ENCODE results near the gene FAHD1.
A peak's percentile ranks its signal among the peaks of the same experiment; 100 is the strongest.

The FAHD1 gene

DNA sequence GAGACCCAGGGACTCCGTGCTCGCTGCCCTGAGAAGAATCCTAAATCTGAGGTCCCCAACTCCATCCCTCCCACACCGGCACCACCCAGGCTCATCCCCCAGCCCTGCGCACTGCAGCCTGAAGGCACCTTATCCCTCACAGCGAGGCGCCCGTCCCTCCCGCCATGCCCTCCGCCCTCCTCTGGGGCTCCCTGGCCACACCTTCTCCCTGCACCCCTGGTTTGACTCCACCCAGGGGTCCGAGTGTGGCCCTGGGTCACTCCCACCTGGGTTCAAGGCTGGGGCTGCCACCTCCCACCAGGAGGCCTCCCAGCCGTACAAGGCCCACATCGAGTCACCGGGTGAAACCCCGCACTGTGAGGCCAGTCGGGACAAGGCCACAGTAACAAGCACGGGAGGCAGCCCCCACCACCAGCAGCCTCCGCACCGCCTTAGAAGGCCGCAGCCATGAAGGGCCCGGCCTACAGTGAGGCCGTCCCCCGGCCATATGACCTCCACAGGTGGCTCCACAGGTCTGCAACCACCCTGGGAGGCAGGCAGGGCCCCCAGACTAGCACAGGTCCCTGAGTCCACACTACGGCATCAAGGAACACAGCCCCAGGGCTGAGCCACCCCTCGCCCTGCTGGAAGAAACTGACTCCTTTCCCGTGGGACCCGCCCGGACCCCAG, 8.7 kb upstream of the FAHD1 start:
- no peak for DNase-seq

DNA sequence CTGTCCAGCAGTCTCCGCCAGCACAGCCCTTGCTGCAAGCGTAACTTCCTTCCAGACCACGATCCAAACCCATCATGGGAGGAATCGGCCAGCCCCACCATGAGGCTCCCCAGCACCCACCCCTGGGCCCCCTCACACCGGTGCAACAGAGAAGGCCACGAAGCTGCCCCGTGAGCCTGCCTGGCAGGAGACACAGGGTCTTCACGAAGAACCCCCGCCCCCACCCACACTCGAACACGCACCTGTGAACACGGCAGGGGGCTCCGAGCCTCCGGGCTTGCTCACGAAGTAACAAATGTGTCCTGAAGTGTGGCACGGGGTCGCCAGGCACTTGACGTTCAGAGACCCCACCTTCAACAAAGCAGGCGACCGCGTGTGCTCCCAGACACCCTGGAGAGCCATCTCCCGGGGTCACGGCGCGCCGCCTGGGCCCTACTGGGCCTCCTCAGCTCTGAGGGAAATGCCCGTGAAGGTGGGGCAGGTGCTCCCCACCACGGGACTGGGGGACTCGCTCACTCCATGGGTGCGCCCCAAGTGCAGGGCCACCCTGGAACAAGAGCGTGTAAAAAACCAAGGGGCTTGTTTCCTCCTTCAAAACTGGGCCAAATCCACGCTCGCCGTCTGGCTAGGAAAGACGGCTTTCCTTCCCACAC, 8.0 kb upstream of the FAHD1 start:
- DNase-seq = no peak

DNA sequence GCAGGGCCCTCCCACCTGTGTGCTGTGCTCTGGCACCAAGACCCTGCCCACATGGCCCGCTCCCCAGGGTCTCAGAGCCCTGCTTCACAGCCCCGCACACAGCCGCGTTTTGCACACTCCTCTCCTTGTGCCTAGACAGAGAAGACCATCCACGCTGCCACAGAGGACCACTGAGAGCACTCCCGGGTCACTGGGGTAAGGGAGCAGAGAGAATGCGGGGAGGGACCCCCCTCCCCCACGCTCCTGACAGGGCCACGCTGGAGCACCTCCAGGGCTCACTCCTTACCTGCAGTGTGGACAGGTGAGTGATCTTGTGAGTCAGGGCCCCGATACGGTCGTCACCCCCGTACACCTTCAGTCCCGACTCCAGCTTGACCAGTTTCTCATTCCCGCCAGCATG, 7.4 kb upstream of the FAHD1 start:
- no peak for DNase-seq

DNA sequence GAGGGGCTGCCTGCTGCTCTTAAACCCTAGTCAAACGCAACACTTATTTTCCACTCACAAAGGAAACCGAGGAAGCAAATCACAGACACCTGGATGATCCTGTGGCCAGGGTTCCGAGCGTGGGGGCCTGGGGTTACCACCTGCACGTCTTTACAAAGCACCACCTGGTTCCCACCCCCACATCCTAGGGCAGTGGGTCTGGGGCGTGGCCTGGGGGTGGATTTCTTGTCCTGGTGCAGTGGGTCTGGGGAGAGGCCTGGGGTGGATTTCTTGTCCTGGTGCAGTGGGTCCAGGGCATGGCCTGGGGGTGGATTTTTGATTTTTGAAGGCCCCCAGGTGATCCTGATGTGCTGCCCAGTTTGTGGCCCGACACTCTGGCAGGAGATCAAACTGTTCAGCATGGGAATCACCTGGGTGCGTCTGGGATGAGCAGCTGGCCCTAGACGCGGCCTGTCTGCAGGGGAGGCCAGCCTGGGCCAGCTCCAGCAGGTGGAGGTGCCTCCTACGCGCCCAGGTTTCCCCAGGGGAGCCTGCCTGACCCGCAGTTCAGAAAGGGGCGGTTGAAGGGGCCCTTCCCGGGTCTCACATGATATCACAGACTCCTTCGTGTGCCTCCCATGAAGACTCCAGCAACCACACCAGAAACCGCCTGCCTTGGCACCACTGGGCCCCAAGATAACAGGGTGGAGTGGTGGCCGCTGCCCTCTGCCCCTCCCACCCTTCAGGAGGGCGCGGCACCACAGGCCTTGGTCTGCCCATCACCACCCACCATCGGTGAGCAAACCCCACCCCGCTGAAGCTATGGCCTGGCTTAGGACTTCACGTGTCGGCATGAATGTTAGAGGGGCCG, 6.7 kb upstream of the FAHD1 start:
- DNase-seq = no peak

DNA sequence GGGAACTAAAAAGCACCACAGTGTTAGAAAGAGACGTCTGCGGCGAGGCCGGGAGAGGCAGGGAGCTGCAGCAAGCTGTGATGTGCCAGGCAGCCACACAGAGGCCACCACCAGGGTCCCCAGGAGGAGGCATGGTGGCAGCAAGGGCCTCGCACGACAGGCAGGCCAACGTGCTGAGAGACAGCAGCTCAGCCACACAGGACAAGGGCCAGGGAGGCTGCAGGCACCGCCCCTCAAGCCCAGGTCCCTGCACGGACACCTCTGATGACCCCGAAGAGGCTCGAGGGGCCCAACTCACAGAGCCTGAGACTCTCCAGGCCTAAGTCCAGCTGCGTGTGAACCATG, 6.1 kb upstream of the FAHD1 start:
- DNase-seq = no peak

DNA sequence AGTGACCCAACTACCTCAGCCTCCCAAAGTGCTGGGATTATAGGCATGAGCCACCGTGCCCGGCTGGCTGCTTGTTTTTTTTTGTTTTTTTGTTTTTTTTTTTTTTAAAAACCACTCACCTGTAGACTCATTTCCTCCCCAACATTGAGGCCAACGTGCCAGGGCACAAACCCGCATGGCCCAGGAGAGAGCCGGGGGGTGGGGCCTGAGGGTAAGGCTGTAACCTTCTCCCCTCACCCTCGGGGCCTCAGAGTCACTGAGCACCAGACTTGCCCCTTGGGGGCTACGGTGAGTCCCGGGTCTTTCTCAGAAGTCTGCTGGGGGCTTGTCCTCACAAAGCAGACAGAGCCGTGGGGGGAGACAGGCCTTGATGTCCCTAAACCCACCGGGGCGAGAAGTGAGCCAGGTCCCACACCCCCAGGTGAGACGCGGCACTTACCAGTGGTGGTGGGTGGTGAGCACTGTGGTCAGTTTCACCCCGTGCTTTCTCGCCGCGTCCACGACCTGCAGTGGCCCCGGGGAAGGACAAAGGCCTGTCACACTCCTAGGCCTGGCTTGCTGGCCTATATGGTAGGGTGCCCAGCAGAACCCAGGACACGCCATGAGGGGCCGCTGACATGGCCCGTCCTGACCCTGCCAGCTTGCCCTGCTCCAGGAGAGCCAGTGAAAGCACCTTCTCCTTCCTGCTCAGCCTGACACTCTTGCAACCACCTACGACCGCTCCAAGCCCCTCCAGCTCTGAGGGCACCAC, 5.0 kb upstream of the FAHD1 start:
- no peak for DNase-seq

DNA sequence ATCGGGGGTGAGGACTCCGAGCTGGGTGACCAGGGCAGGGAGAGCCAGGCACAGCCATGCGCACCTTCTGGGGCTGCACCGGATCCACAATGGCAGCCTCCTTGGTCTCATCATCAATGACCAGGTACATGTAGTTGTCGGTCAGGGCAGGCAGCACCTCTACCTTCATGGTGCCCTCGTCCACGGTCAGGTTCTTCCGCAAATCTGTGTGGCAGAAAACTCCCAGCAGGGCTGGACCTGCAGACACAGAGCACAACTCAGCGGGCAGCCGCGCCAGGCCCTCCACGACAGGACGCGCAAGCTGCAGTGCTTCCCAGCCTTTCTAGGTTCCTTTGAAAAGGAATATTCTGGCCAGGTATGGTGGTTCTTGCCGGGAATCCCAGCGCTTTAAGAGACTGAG, 4.2 kb upstream of the FAHD1 start:
- no peak for DNase-seq

DNA sequence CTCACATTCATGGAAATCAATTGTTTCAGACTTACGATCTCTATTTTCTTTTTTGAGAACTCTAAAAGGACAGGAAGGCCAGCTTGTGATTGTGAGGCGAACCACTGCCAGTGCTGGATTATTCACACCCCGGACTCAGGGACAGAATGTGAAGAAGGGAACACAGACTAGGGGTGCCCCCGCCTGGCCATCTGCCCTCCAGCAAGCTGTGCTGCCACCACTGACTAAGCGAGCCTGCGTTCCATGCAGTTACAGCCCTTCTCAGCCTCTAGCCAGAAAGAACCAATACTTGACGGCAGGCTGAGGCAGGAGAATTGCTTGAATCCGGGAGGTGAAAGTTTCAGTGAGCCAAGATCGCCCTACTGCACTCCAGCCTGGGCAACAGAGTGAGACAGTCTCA, 3.2 kb upstream of the FAHD1 start:
- DNase-seq = peak; percentile 50 to 52

DNA sequence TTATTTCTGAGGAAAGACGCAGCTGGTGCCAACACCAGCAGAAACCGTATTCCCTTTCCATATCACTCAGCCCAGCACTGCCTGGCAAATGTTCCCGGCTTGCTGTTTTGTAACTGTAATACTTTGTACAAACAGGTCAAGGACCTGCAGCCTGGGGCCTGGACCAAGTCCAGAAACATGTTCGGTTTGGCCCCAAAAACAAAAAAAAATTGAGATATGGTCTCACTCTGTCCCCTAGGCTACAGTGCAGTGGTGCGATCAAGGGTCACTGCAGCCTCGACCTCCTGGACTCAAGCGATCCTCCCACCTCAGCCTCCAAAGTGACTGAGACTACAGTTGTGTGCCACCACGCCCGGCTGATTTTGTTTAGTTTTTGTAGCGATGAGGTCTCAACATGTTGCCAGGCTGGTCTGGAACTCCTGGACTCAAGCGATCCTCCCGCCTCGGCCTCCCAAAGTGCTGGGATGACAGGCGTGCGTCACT, 1.6 kb upstream of the FAHD1 start:
- no peak for DNase-seq

DNA sequence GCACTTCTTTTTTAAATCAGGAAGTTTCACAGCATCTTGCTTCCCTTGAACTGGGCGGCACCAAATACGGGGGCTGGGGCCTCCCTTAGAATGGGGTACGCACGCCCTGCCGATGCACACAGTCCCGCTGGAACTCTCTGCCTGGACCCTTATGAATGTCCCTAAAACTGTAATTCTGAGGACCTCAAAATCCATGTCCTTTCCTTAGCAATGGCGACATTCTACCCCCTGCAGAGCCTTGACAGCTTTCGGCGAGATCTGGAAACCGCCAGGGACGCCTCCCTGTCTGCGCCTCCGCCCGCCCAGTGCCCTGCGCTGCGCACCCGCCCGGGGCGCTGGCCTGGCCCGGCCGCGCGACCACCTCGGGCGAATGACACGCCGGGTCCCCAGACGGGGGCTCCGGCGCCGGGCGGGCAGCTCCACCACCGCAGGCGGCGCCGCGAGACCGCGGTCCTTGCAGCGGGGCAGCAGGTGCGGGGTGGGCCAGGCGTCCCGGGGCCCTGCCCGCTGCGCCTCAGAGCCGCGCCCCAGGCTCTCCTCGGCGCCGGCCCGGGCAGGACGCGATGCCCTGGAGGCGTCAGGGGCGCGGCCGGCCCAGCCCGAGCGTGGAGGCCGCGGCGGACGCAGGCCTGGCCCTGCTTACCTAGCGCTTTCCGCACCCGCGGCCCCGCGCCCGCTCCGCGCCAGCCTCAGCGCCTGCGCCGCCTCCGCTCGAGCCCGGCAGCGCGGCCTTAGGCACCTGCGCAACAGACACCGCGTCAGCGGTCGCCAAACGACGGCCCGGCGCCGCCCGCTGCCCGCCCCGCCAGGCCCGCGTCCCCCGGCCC, 929 bp upstream of the FAHD1 start:
- DNase-seq = peak; percentile 8 to 36

DNA sequence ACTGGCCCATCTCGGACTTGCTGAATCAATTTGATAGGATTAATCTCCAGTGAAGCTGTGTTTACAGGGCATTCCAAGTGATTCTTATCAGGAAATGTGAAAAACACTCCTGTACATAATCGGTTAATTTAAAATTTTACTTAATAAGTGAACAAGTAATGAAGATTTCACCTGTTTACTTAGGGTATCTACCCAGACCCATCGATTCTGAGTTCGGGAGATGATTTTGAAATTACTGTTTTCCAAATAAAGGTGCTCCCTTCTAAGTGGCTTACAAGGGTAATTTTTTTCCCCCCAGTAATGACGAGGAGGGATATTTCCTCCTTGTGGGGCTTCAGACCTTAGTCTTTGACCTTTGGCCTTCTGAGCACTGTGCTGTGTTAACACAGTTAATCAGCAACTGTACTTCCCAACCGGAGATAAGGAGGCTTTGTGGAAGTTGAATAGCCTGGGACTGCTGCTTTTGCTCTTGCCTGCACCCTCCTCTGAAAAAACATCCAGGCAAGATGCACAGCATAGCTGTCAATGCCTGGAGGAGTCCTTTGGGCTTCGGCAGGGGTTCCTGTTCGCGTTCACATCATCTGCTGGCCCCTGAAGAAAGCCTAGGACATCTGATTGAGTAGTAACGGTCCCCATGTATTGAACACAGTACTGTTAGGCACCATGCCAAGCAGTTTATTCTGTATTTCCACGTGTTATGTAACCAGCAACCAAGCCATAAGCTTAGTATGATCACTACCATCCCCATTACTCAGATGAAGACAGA, 1.8 kb downstream of the FAHD1 start:
- DNase-seq = no peak

DNA sequence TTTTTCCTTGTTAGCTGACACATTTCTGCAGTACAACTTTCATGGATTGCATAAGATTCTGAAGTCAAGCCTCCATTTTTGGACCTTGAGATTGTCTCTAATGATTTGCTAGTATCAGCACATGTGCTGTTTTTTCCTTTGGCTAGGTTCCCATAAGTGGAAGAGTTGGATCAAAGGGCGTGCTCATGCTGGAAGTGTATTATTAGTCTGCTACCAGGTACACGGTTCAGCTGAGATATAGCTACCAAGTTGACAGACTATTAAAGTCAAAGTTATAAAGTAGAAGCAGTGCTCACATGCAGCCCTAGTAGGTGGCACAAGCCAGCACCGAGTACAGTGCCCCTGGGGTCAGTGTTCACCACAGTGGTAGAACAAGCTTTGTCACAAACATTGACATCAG, 3.2 kb downstream of the FAHD1 start:
- DNase-seq = no peak

DNA sequence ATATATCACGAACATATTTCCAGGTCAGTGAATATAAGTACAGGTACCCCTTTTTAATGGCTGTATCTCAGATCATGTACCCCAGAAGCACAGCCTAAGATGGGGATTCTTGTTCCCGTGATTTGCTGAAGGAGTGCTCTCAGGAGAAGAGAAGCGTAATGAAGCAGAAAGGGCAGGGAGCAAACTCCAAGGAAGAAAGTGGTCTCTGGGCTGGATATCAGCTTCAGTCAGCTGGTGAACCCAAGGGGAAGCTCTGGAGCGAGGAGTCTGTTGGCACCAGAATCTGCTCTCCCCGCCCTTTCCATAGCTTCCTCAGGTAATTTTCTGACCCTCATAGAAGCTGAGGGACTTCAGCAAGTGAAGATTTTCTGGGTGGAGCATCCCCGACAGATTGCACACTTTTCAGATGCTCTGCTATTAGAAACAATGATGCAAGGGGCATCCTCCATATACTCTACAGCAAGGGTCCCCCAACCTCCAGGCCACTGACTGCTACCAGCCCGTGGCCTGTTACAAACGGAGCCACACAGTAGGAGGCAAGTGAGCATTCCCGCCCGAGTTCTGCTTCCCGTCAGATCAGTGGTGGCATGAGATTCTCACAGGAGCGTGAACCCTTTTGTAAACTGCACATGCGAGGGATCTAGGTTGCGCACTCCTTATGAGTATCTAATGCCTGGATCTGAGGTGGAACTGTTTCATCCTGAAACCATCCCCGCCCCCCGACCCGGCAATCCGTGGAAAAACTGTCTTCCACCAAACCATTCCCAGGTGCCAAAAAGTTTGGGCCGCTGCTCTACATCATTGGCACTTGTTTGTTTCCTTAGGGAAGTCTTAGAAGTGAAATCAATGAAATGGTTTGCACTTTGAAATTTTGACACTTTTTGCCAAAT, 4.4 kb downstream of the FAHD1 start:
- DNase-seq = no peak

DNA sequence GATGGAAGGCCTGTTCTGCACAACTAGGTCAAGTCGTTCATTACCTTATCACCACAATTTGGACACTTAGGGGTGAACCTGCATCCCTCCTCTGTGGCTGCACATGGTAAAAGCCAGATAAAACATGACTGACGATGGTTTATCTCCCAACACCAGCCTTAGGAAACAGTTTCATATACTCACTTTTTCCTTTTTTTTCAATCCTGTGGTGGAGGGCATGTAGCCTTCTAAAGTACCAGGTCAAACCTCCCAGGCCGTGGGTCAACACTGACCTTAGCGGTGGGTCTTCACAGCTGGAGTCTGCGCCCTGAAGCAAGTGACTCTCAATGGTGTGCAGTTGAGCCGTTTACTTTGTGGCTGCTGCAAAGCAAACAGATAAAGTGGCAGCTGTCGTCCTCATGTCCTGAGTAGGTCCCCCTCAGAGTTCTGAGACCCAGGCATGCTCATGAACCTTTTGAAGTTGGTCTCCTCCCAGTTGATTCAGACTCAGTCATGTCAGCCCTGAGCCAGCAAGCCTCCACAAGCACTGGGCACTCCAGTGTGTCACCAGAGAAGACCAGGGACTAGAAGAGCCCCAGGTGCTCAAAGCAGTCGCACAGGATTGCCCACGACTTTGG, 5.9 kb downstream of the FAHD1 start:
- DNase-seq = no peak

DNA sequence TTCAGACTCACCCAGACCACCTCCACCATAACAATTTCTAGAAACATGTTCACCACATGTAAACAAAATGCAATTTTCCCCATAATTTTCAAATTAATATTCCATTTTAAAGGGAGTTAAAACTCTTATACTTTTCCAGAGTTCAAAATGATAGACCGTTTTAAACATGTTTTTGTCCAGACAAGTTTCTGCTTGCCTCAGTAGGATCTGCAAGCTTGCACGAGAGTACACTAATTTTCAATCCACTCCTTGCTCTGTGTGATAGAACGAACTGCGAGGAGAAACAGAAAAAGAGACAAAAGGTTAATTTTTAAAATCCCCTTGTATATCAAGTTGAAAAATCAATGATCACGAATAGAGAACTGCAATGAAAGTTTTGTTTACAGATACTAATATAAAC, 7.1 kb downstream of the FAHD1 start:
- no peak for DNase-seq

DNA sequence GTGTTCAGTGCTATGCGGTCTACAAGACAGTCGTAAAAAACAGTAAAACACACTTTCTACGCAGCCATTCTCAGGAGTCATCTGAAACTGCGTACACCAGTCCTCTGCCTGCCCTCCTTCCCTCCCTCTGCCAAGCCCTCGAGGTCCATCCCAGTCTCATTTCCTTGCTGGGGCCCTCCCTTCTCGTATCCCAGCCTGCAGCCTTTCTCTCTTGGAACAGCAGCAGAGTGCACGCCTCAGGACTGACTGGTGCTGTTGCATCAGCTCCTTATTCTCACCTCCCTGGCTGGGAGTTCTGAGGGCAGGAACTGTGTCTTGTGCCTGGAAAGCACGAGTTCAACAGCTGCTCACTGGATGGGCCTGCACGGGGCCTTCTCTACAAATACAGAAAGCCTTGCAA, 12.5 kb downstream of the FAHD1 start:
- DNase-seq = no peak

DNA sequence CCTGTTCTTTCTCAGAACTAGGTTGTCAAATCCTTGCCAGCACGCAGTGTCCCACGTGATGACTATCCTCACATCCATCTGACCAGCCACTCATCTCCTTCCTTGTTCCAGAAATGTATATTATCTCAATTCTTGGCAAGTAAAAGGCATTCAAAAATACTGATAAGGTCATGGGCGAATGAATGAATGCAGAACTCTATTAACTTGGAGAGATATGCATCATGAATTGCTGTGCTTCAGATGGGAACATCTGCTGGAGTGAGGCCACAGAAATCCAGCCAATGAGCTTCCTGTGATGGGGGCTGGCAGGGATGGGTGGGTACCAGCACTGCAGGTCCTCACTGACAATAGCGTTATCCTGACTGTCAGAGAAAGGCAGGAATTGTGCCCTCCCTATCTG, 19.0 kb downstream of the FAHD1 start:
- DNase-seq = no peak

DNA sequence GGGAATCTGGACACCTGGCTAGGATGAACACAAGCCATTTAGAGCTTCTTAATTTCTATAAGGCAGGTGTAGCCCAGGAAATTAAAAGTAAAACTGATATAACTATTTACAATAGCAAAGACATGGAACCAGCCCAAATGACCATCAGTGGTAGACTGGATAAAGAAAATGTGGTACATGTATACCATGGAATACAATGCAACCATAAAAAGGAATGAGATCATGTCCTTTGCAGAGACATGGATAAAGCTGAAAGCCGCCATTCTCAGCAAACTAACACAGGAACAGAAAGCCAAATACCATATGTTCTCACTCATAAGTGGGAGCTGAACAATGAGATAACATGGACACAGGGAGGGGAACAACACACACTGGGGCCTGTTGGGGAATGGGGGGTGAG, 19.4 kb downstream of the FAHD1 start:
- no peak for DNase-seq

DNA sequence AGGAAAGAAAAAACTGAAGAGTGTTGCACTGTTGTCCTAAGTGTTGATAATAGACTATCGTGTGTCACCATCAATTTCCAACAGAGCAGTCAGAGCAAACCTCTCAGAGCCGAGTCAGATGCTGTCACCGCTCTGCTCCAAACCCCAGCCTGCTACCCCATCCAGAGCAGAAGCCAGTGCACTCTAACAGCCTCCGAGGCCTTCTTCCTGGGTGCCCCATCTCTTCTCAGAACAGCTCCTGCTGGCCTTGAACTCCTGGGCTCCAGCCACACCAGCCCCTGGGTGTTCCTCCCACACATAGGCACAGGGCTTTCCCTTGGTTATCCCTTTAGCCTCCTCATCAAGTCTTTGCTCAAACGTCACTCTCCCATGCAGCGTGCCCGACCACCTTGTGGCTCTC, 24.0 kb downstream of the FAHD1 start:
- no peak for DNase-seq

DNA sequence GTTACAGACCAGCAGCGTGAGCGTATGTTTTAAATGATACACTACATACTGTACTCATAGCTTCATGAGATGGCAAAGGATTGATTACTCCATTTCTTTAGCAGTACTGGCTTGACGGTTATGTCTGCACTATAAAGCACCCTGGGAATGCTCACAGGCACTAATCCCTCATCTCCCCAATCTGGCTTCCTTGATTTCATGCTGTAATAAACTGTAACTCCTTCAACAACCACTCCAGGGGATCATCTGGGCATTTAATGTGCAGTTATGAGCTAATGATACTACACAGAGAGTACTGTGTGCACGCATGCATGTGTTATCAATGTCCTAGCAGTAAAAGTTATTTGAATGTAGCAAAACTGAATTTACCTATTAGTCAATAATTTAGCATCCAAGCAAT, 24.8 kb downstream of the FAHD1 start:
- DNase-seq = no peak

All from Kasumi-1 (cell line).